ENCODE data around the gene BTD.

DNA sequence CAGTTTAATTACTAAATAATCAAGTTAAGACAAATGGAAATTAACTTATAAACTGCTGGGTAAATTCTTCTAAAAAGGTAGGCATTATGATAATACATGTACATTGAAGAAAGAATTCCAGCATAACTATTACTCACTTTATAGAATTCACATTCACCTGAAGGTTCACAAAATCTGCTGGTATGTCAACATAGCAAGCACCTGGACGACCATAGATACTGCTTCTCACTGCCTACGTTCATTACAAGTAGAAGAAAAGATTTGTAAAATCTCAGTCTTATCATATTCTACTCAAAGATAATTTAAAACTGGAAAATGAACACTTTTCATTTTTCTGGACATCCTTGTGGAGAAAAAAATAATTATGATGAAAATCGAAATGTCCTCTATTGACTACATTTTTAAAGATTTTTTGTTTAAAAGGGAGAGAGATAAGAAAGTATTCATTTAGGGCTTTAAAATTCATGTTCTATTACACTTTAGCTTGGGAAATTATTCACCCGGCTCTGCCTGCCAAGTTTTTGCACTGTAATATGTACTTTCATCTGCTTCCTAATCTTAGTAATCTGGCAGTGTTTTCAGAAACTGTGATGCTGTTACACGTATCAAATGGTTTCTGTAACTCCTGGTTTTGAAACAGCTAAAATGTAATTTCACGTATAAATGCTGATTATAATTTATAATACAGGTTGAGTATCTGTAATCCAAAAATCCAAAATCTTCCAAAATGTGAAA is 16.3 kb upstream of the BTD start:
- TF ChIP-seq, protein P1, sequence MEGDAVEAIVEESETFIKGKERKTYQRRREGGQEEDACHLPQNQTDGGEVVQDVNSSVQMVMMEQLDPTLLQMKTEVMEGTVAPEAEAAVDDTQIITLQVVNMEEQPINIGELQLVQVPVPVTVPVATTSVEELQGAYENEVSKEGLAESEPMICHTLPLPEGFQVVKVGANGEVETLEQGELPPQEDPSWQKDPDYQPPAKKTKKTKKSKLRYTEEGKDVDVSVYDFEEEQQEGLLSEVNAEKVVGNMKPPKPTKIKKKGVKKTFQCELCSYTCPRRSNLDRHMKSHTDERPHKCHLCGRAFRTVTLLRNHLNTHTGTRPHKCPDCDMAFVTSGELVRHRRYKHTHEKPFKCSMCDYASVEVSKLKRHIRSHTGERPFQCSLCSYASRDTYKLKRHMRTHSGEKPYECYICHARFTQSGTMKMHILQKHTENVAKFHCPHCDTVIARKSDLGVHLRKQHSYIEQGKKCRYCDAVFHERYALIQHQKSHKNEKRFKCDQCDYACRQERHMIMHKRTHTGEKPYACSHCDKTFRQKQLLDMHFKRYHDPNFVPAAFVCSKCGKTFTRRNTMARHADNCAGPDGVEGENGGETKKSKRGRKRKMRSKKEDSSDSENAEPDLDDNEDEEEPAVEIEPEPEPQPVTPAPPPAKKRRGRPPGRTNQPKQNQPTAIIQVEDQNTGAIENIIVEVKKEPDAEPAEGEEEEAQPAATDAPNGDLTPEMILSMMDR (IDR thresholded peaks at IDR 0.05; ENCODE audit: insufficient read depth, low read depth, low read length) = no peak
- no peak for TF ChIP-seq EZH2 (IDR thresholded peaks at IDR 0.05; ENCODE audit: insufficient read depth, low read length)

All from astrocyte (in vitro differentiated cells and primary cell).